ENCODE results near the gene TMEM151B. TPM values are rescaled to one million over a fixed set of nuclear protein-coding genes. Genes with fewer than 3 reads are reported as not detected.

The TMEM151B gene
- polyA plus RNA-seq, 1 of the 3 experiments (the other 2 are of a cell fraction), result 0.05 TPM

DNA sequence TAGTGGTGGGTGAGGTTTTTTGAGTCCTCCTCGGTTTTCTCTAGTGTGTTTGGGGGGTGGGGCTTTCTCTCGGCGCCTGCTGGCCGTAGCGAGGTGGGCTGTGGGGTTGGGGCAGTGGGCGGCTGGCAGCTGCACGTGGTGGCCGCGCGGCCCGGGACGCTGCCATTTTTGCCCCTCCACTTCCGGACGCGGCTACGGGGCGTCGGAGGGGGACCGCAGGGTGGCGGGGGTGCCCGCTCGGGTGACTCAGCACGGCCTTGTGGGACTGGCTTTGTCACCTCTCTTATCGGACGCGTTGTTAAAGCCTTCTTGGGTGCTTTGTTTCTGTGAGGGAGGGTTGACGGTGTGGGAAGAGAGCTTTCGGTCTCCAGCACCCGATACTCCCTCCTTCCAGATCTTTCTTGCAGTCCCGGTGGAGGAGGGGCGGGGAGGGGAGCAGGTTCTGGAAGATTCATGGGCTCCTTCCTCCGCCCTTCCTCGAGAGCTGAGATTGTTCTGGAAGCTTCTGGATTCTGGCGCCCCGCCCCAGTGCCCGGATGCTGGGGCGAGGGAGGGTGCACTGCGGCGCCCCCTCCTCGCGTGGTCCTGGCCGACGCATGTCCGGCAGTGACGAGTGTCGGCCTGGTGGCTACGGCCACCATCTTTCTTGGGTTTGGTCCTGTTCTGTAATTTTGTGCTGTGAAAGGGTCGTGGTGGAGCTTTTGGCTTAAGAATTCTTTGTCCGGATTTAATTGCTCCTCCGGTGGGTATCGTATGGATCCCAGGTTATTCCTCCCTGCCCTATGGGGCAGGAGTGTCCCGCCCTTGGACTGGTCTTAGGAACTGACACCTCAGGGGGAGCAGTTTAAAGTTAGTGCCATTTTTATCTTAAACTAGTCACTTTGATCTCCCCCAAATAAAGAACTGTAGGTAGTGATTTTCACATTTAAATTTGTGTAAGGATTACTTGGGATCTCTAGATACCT is 22.6 kb upstream of the TMEM151B start (continued):
- TF ChIP-seq GATA2 (CRISPR knock-in tag; IDR thresholded peaks at IDR 0.05) (no peak), SMC3 (IDR thresholded peaks at IDR 0.05; ENCODE audit: low read depth, low read length) (no peak), TEAD4 (IDR thresholded peaks at IDR 0.05; ENCODE audit: borderline replicate concordance, insufficient read depth) (no peak), RXRA (IDR thresholded peaks at IDR 0.05; ENCODE audit: borderline replicate concordance, low read depth) (no peak), TAF1 (IDR thresholded peaks at IDR 0.05; ENCODE audit: borderline replicate concordance, low read depth, low read length) (no peak), EZH2phosphoT487 (IDR thresholded peaks at IDR 0.05; ENCODE audit: borderline replicate concordance, low read depth) (no peak), FOSL2 (IDR thresholded peaks at IDR 0.05; ENCODE audit: borderline replicate concordance, low read depth) (no peak), MEF2A (IDR thresholded peaks at IDR 0.05; ENCODE audit: borderline replicate concordance, low read depth) (no peak), RAD21 (IDR thresholded peaks at IDR 0.05; ENCODE audit: low read length) (no peak), MXI1 (IDR thresholded peaks at IDR 0.05; ENCODE audit: low read depth, low read length) (peak; percentile 94), RFX5 (IDR thresholded peaks at IDR 0.05; ENCODE audit: low read length) (no peak), FOXJ3 (CRISPR knock-in tag; IDR thresholded peaks at IDR 0.05) (no peak), POLR2AphosphoS5 (IDR thresholded peaks at IDR 0.05; ENCODE audit: low read depth, low read length) (peak; percentile 59)
- TF ChIP-seq, protein P1, sequence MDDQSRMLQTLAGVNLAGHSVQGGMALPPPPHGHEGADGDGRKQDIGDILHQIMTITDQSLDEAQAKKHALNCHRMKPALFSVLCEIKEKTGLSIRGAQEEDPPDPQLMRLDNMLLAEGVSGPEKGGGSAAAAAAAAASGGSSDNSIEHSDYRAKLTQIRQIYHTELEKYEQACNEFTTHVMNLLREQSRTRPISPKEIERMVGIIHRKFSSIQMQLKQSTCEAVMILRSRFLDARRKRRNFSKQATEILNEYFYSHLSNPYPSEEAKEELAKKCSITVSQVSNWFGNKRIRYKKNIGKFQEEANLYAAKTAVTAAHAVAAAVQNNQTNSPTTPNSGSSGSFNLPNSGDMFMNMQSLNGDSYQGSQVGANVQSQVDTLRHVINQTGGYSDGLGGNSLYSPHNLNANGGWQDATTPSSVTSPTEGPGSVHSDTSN (IDR thresholded peaks at IDR 0.05), result no peak
- TF ChIP-seq, protein P2, sequence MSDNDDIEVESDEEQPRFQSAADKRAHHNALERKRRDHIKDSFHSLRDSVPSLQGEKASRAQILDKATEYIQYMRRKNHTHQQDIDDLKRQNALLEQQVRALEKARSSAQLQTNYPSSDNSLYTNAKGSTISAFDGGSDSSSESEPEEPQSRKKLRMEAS (IDR thresholded peaks at IDR 0.05; ENCODE audit: low read depth), result peak; percentile 72; the same call in 1 of the 2 replicates
- TF ChIP-seq, protein P3, sequence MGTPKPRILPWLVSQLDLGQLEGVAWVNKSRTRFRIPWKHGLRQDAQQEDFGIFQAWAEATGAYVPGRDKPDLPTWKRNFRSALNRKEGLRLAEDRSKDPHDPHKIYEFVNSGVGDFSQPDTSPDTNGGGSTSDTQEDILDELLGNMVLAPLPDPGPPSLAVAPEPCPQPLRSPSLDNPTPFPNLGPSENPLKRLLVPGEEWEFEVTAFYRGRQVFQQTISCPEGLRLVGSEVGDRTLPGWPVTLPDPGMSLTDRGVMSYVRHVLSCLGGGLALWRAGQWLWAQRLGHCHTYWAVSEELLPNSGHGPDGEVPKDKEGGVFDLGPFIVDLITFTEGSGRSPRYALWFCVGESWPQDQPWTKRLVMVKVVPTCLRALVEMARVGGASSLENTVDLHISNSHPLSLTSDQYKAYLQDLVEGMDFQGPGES (IDR thresholded peaks at IDR 0.05; ENCODE audit: low read depth, low read length), result no peak
- TF ChIP-seq, protein P4, sequence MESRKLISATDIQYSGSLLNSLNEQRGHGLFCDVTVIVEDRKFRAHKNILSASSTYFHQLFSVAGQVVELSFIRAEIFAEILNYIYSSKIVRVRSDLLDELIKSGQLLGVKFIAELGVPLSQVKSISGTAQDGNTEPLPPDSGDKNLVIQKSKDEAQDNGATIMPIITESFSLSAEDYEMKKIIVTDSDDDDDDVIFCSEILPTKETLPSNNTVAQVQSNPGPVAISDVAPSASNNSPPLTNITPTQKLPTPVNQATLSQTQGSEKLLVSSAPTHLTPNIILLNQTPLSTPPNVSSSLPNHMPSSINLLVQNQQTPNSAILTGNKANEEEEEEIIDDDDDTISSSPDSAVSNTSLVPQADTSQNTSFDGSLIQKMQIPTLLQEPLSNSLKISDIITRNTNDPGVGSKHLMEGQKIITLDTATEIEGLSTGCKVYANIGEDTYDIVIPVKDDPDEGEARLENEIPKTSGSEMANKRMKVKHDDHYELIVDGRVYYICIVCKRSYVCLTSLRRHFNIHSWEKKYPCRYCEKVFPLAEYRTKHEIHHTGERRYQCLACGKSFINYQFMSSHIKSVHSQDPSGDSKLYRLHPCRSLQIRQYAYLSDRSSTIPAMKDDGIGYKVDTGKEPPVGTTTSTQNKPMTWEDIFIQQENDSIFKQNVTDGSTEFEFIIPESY (IDR thresholded peaks at IDR 0.05; ENCODE audit: borderline replicate concordance, low read depth), result no peak
